ENCODE data around the gene GGPS1.
A peak's percentile ranks its signal among the peaks of the same experiment; 100 is the strongest.
"Not testable (repeated sequence)": the region's sequence is repeated elsewhere in the genome, so short reads cannot be mapped to it uniquely, and the experiment has no call there.

The GGPS1 gene

DNA sequence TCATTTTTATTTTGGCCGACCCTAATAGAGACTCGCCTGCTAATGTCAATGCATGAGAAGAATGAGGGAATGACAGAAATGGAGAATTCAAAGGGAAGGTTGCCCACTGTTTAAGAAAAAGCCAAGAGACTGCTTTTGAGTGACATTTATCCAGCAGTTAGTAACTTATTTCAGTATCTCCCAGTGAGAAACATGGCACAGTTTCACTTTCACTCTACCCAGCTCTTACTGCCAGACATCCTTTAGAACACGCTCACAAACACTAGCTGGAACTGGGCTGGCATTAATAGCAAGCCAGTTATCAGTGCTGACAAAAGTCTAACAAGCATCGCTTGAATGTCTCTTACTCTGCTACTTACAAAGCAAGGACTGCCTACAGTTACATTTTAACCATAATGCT, 8.5 kb downstream of the GGPS1 start:
- H3K36me3 Mint-ChIP-seq (ENCODE audit: insufficient read depth) = peaks cover 32% of the 10 kb centered on the region
- peak overlapping the region; percentile 78 to 89 for H3K27ac Mint-ChIP-seq
- peaks cover 16 to 24% of the 10 kb centered on the region in 2 donors for H3K4me1 Mint-ChIP-seq (ENCODE audit: low read depth in 2 of 2)
- no peaks in the 10 kb centered on the region for H3K9me3 Mint-ChIP-seq
- H3K27me3 Mint-ChIP-seq = no peaks in the 10 kb centered on the region
- ATAC-seq (replicated peaks) (peak; percentile 98), DNase-seq (peak in 2 of 3 experiments; percentile 9 to 28)
- peak overlapping the region; percentile 74 for H3K4me3 Mint-ChIP-seq

DNA sequence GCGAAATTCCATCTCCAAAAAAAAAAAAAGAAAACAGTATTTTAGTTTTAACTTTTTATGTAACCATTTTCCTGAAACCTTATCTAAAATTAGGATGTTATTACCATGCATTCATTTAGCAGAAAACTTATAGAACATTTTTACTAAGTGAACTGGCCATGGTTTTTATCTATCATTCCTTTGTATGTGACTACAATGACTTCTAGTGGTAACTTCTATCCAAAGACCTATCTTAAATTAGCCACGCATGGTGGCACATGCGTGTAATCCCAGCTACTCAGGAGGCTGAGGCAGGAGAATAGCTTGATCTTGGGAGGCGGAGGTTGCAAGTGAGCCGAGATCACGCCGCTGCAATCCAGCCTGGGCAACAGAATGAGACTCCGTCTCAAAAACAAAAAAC, 11.4 kb downstream of the GGPS1 start:
- Mint-ChIP-seq H3K27ac (no peak overlapping the region), H3K4me3 (no peak overlapping the region), H3K4me1 (ENCODE audit: low read depth in 2 of 2) (peaks cover 8 to 15% of the 10 kb centered on the region in 2 donors), H3K36me3 (ENCODE audit: insufficient read depth) (peaks cover 47% of the 10 kb centered on the region), H3K9me3 (no peaks in the 10 kb centered on the region), H3K27me3 (no peaks in the 10 kb centered on the region)
- no peak for ATAC-seq (replicated peaks)
- DNase-seq = no peak

DNA sequence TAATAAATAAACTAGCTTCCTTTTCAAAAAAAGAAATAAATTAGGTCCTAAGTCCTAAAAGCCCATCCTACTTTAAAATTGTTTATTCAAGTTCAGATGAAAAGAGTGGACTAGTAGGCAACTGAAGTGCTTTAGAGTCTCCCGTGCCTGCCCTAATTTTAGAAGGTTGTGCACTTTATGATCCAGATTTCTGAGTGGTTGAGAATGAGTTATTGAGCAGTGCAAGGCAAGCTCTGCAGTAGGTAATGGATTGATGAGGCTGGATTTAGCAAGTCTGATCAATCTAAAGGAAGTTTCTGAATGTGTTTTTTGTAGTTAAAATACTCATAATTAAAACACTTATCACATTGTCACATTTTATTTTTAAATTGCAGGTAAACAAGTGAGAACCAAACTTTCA, 13.0 kb downstream of the GGPS1 start:
- Mint-ChIP-seq H3K4me3 (no peak overlapping the region), H3K36me3 (ENCODE audit: insufficient read depth) (peaks cover 50% of the 10 kb centered on the region), H3K27me3 (no peaks in the 10 kb centered on the region), H3K9me3 (no peaks in the 10 kb centered on the region), H3K4me1 (ENCODE audit: low read depth in 2 of 2) (peaks cover 8 to 17% of the 10 kb centered on the region in 2 donors), H3K27ac (no peak overlapping the region)
- ATAC-seq (replicated peaks) (no peak), DNase-seq (no peak)

DNA sequence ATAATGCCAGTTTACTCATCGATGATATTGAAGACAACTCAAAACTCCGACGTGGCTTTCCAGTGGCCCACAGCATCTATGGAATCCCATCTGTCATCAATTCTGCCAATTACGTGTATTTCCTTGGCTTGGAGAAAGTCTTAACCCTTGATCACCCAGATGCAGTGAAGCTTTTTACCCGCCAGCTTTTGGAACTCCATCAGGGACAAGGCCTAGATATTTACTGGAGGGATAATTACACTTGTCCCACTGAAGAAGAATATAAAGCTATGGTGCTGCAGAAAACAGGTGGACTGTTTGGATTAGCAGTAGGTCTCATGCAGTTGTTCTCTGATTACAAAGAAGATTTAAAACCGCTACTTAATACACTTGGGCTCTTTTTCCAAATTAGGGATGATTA, 13.7 kb downstream of the GGPS1 start:
- H3K27ac Mint-ChIP-seq = no peak overlapping the region
- H3K27me3 Mint-ChIP-seq = no peaks in the 10 kb centered on the region
- H3K4me1 Mint-ChIP-seq (ENCODE audit: low read depth in 2 of 2) = peaks cover 3 to 12% of the 10 kb centered on the region in 2 donors
- H3K4me3 Mint-ChIP-seq = no peak overlapping the region
- DNase-seq (no peak), ATAC-seq (replicated peaks) (no peak)
- H3K36me3 Mint-ChIP-seq (ENCODE audit: insufficient read depth) = peaks cover 50% of the 10 kb centered on the region
- no peaks in the 10 kb centered on the region for H3K9me3 Mint-ChIP-seq

DNA sequence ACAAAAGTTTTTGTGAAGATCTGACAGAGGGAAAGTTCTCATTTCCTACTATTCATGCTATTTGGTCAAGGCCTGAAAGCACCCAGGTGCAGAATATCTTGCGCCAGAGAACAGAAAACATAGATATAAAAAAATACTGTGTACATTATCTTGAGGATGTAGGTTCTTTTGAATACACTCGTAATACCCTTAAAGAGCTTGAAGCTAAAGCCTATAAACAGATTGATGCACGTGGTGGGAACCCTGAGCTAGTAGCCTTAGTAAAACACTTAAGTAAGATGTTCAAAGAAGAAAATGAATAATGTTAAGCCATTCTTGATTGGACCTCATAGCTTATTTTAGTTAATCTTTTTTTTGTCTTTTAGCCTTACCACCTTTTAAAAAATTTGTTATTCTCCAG, 14.1 kb downstream of the GGPS1 start:
- no peak overlapping the region for H3K4me3 Mint-ChIP-seq
- DNase-seq (no peak), ATAC-seq (replicated peaks) (no peak)
- peaks cover 50% of the 10 kb centered on the region for H3K36me3 Mint-ChIP-seq (ENCODE audit: insufficient read depth)
- H3K4me1 Mint-ChIP-seq (ENCODE audit: low read depth in 2 of 2) = peaks cover 2 to 8% of the 10 kb centered on the region in 2 donors
- no peaks in the 10 kb centered on the region for H3K27me3 Mint-ChIP-seq
- no peak overlapping the region for H3K27ac Mint-ChIP-seq
- H3K9me3 Mint-ChIP-seq = no peaks in the 10 kb centered on the region

DNA sequence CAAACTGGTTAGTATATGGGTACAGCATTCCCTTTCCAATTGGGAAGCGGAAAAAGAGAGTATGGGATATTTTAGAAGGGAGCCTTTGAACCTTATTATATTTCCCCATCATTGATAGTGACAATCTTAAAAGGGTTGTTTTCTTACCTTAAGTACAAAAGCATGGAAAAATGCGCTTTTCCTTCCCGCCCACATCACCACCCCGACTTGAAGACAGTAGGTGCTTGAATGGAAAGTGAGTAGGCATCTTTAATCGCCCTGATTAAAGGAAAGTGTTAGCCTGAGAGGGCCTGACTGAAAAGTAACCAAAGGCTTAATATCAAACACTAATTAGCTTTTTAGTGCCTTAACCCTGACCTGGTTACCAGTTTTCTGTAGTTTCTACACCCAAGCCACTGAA, 15.4 kb downstream of the GGPS1 start:
- Mint-ChIP-seq H3K27me3 (no peaks in the 10 kb centered on the region), H3K9me3 (no peaks in the 10 kb centered on the region), H3K4me3 (no peak overlapping the region), H3K4me1 (ENCODE audit: low read depth in 2 of 2) (peaks cover 2 to 3% of the 10 kb centered on the region in 2 donors), H3K27ac (no peak overlapping the region), H3K36me3 (ENCODE audit: insufficient read depth) (peaks cover 54% of the 10 kb centered on the region)
- no peak for ATAC-seq (replicated peaks)
- DNase-seq = no peak

DNA sequence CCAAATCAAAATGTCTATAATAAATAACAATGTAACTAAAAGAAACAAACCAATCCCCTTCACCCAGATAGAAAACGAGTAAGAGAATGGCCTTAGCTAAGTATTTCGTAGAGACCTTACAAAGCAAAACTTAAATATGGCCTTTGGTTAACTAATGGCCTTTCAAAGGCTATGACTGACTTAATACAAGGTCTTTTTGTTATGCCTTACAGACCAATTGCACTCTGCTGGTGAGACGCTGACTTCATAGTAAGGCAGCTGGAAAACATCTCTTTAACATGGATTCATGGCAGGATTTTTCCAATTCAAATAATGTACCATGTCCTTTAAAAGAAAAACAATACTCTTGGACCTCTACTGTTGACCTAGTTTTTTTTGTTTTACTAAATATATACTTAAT, 23.1 kb downstream of the GGPS1 start:
- no peaks in the 10 kb centered on the region for H3K4me1 Mint-ChIP-seq (ENCODE audit: low read depth in 2 of 2)
- H3K4me3 Mint-ChIP-seq = no peak overlapping the region
- no peak overlapping the region for H3K27ac Mint-ChIP-seq
- no peak for DNase-seq
- no peak for ATAC-seq (replicated peaks)
- peaks cover 4% of the 10 kb centered on the region for H3K36me3 Mint-ChIP-seq (ENCODE audit: insufficient read depth)
- no peaks in the 10 kb centered on the region for H3K9me3 Mint-ChIP-seq
- no peaks in the 10 kb centered on the region for H3K27me3 Mint-ChIP-seq

DNA sequence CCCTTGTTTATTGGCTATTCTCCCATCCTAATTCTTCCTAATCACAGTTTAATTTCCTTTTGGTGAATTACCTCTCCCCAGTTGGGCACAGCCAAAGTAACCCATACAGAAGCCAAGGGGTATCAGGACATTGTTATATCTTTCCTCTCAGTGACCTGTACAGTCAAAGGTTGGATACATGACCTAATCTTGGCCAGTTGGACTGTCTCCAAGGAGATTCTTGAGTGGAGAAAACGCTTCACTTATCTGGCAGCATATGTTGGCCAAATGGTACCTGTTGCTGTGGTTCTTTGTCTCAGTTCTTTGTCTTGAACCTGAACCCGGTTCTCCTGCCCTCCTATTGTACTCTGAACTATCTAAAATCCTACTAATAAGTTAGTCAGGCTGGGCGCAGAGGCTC, 23.5 kb downstream of the GGPS1 start:
- Mint-ChIP-seq H3K4me3 (no peak overlapping the region), H3K36me3 (ENCODE audit: insufficient read depth) (peaks cover 4% of the 10 kb centered on the region)

DNA sequence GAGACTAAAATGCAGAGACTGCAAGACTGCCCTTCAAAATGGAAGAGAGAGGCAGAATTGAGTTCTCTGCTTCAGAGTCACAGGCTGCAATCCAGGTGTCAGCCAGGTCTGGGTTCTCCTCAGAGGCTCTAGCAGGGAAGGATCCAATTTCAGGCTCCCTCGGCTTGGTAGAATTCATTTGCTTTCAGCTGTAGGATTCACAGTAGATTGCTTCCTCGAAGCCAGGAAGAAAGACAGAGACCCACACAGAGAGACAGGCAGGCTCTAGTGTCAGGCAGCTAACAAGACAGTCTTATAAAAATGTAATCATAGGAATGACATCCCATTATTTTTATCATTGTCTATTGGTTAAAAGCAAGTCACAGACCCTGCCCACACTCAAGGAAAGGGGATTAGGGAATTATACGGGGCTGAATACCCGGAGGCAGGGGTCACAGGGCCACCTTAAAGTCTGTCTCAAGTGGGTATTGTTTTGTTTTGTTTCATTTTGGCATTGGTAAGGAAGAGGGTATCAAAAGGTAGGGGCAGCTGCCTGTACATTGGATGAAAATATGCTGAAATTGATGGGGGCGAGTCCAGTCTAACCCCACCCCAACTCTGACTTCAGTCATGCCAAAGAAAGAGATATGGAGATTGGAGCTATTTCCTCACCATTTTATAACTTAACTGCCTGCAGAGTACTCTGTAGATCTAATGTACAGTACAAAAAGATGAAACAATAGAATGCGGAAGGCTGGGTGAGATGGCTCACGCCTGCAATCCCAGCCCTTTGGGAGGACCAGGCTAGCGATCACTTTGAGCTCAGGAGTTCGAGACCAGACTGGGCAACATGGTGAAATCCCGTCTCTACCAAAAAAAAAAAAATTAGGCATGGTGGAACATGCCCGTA, 29.4 kb downstream of the GGPS1 start:
- no peaks in the 10 kb centered on the region for H3K27me3 Mint-ChIP-seq
- H3K9me3 Mint-ChIP-seq = no peaks in the 10 kb centered on the region
- peak overlapping the region in 1 of 2 donors; percentile 9 for H3K27ac Mint-ChIP-seq
- no peak overlapping the region for H3K4me3 Mint-ChIP-seq
- H3K36me3 Mint-ChIP-seq (ENCODE audit: insufficient read depth) = no peaks in the 10 kb centered on the region
- peaks cover 4 to 10% of the 10 kb centered on the region in 2 donors for H3K4me1 Mint-ChIP-seq (ENCODE audit: low read depth in 2 of 2)
- ATAC-seq (replicated peaks) = no peak
- DNase-seq = no peak

More for the DNA sequence above, 23.5 kb downstream of the GGPS1 start:
- Mint-ChIP-seq H3K9me3 (no peaks in the 10 kb centered on the region), H3K27ac (no peak overlapping the region), H3K4me1 (ENCODE audit: low read depth in 2 of 2) (no peaks in the 10 kb centered on the region), H3K27me3 (no peaks in the 10 kb centered on the region)
- DNase-seq (no peak), ATAC-seq (replicated peaks) (no peak)

DNA sequence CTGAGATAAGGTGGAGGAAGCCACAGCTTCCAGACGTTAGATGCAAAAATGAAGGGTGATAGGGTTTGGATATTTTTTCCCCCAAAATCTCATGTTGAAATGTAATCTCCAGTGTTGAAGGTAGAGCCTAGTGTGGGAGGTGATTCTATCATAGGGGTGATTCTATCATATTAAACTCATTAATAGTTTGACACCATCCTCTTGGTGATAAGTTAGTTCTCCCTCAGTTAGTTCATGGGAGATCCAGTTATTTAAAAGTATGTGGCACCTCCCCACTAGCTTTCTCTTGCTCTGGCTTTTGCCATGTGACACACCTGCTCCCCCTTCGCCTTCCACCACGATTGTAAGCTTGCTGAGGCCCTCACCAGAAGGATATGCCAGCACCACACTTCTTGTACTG, 30.5 kb downstream of the GGPS1 start:
- Mint-ChIP-seq H3K27me3 (no peaks in the 10 kb centered on the region), H3K27ac (no peak overlapping the region), H3K4me1 (ENCODE audit: low read depth in 2 of 2) (peaks cover 4 to 10% of the 10 kb centered on the region in 2 donors), H3K4me3 (no peak overlapping the region), H3K9me3 (no peaks in the 10 kb centered on the region), H3K36me3 (ENCODE audit: insufficient read depth) (no peaks in the 10 kb centered on the region)
- no peak for DNase-seq
- ATAC-seq (replicated peaks) = no peak

DNA sequence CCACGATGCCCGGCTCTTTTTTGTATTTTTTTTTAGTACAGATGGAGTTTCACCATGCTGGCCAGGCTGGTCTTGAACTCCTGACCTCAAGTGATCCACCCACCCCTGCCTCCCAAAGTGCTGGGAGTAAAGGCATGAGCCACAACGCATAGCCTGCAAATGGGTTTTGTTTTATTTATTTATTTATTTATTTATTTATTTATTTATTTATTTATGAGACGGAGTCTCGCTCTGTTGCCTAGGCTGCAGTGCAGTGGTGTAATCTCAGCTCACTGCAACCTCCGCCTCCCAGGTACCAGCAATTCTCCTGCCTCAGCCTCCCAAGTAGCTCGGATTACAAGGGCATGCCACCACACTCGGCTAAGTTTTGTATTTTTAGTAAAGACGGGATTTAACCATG, 35.8 kb downstream of the GGPS1 start:
- H3K36me3 Mint-ChIP-seq (ENCODE audit: insufficient read depth); H3K4me3 Mint-ChIP-seq; H3K9me3 Mint-ChIP-seq; ATAC-seq (replicated peaks); DNase-seq; H3K27me3 Mint-ChIP-seq; H3K27ac Mint-ChIP-seq: not testable (repeated sequence)
- H3K4me1 Mint-ChIP-seq (ENCODE audit: low read depth in 2 of 2) = peaks cover 20 to 24% of the 10 kb centered on the region in 2 donors

DNA sequence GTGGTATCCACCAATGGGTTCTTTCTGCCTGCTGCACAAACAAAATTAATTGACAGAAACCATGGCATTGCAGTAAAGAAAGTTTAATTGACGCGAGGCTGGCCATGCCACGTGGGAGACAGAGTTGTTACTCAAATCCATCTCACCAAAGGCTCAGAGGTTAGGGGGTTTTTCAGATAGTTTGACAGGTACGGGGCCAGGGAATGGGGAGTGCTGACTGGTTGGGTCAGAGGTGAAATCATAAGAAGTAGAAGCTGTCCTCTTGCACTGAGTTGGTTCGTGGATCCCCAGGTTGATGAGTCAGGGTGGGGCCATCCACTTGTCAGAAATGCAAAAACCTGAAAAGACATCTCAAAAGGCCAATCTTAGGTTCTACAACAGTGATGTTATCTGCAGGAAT, 37.9 kb downstream of the GGPS1 start:
- DNase-seq (no peak), ATAC-seq (replicated peaks) (no peak)
- H3K36me3 Mint-ChIP-seq (ENCODE audit: insufficient read depth) = peaks cover 2% of the 10 kb centered on the region
- peaks cover 18 to 27% of the 10 kb centered on the region in 2 donors for H3K4me1 Mint-ChIP-seq (ENCODE audit: low read depth in 2 of 2)
- no peaks in the 10 kb centered on the region for H3K27me3 Mint-ChIP-seq
- H3K27ac Mint-ChIP-seq = peak overlapping the region; percentile 94
- H3K9me3 Mint-ChIP-seq = no peaks in the 10 kb centered on the region
- peak overlapping the region; percentile 99 for H3K4me3 Mint-ChIP-seq

DNA sequence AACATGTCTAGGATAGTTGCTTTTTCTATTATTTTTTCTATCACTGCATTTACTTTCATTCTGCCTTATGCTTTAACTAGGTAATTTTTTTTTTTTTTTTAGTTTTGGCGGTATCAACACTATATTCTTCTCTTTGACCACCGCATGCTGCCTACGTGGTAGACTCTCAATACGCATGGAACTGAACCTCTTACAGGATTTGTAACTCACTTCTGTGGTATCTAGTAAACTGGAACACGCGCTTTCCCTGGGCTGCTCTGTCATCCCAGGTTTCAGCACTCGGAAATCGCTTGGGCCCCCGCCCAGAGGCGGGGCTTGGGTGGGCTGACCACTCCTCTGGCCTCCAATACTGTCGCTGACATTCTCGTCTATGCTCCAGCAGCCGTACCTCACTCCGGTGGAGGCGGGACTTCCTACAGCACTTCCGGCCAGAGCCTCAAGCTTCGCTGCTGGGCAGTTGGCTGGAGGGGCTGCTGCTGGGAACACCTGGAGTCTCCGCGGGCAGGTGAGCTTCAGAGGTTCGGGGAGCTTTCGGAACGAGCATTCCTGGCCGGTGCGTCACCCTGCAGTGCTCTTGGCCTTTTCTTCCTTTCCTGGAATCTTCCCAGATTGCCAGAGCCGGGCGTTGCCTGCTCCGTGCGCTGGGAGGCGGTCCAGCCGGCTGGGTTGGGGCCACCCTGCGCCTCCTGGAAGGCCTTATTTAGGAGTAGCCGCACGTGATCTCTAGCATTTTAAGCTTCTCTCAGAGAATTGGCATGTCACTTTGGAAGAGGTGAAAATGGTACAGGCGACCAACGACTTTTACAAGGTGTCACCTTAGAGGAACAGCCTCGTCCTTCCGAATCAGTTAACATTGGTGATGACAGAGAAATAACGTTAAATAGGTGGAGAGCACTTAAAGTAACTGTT, 38.9 kb downstream of the GGPS1 start, which contains the start of gene TBCE:
TSS of gene TBCE (plus strand) at position 428 of the 909 bp plus-strand sequence. CDS start 12,623 bp downstream, outside the sequence.
- Mint-ChIP-seq H3K27ac (peak within 1 kb of the TSS; percentile 94), H3K27me3 (no peaks in the 10 kb centered on the region), H3K9me3 (no peaks in the 10 kb centered on the region), H3K4me3 (peak within 1 kb of the TSS; percentile 99), H3K4me1 (ENCODE audit: low read depth in 2 of 2) (peaks cover 17 to 28% of the 10 kb centered on the region in 2 donors), H3K36me3 (ENCODE audit: insufficient read depth) (peaks cover 2% of the 10 kb centered on the region)
- DNase-seq = peak; percentile 72 to 74 (median 73)
- ATAC-seq (replicated peaks) = peak; percentile 98

All from effector memory CD8-positive, alpha-beta T cell (primary cell).